Measurements from ENCODE around the gene MAP2. TPM values are rescaled to one million over a fixed set of nuclear protein-coding genes. Genes with fewer than 3 reads are reported as not detected.

Gene MAP2
- total RNA-seq, 2 experiments from 2014 or later = 0.10 TPM; not detected in 1

- H2AFZ ChIP-seq (ENCODE audit: low read length) = no peak overlapping the region
- no peak overlapping the region for H3K4me2 ChIP-seq (ENCODE audit: low read length)
- no peak overlapping the region for H3K27ac ChIP-seq (ENCODE audit: low read depth, low read length, poor library complexity, severe bottlenecking)
- H3K36me3 ChIP-seq (ENCODE audit: insufficient read depth, low read length) = no peaks in the 10 kb centered on the region
- H3K4me3 ChIP-seq (ENCODE audit: low read depth, low read length, poor library complexity, severe bottlenecking) = no peak overlapping the region
- no peak for DNase-seq (ENCODE audit: low spot score)
- no peaks in the 10 kb centered on the region for H4K20me1 ChIP-seq (ENCODE audit: insufficient read depth, low read length)
- H3K4me1 ChIP-seq (ENCODE audit: insufficient read depth, low read length, poor library complexity, severe bottlenecking) = no peaks in the 10 kb centered on the region
- no peaks in the 10 kb centered on the region for H3K79me2 ChIP-seq (ENCODE audit: insufficient read depth, low read depth, low read length)
- H3K9me2 ChIP-seq (ENCODE audit: insufficient read depth, low read length) = no peaks in the 10 kb centered on the region
- no TSS peak for BruUV-seq (replicated peaks)
- no peak for TF ChIP-seq EZH2phosphoT487 (IDR thresholded peaks at IDR 0.05; ENCODE audit: borderline replicate concordance, low read depth, low read length)
- no peak for TF ChIP-seq CTCF (conservative IDR thresholded peaks at IDR 0.05; ENCODE audit: low read length)
- no peaks in the 10 kb centered on the region for H3K9me3 ChIP-seq (ENCODE audit: low read length)
- ChIA-PET CTCF (ENCODE audit: unreplicated experiment) (no interaction called here), POLR2A (interaction anchor here (0.5 to 1.1 kb wide), 2 partner anchors 17 to 420 kb away, joined by 3 read pairs; no protein-coding TSS in a partner anchor)
- intact Hi-C loops (cut with micrococcal nuclease; ENCODE audit: unreplicated experiment) = no loop called here
Observed at GRCh38 chr2:209768557-209768956, 344.7 kb downstream of the MAP2 start.

DNA sequence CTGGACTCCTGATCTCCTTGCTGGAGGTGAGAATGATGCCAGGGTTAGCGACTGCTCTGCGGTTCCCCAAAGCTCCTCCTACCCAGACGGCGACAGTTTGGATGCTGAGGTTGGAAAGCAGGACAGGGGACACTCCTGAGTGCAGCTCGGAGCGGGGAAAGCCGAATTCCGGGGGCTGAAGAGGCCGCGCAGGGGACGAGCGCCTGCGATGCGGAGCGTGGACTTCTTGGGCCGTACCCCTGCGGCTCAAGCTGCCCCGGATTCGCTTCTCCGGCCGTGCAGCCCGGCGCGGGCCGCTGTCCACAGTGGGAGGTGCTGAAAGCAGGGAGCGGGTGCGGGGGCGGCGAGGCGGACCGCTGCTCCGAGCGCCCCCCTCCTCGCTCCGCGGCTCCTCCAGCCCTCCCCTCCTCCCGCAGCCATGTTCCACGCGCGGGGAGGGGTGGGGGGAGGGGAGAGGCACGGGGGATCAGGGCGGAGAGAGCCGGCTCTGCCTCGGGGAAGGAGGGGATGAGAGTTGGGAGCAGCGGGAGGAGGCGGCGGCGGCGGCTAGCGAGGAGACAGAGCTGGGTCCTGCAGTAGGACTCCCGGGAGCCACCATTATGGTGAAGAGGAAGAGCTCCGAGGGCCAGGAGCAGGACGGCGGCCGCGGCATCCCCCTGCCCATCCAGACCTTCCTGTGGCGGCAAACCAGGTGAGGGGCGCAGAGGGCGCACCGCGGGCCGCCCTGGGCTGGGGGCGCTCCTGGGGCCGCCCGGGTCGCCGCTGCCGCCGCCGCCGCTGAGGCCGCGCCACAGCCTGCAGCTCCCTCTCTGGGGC, 347.8 kb downstream of the MAP2 start, which contains the start of gene UNC80:
Gene UNC80 (plus strand): TSS at position 359 of the 816 bp plus-strand sequence. CDS start 241 bp downstream, at position 600.
- H3K27ac ChIP-seq (ENCODE audit: low read depth, low read length, poor library complexity, severe bottlenecking) = no peak within 1 kb of the TSS
- H3K9me2 ChIP-seq (ENCODE audit: insufficient read depth, low read length) = no peaks in the 10 kb centered on the region
- BruUV-seq (replicated peaks) = no TSS peak
- CTCF ChIA-PET (ENCODE audit: unreplicated experiment) = no interaction called here
- no peak for DNase-seq (ENCODE audit: low spot score)
- no peak within 1 kb of the TSS for H3K4me3 ChIP-seq (ENCODE audit: low read depth, low read length, poor library complexity, severe bottlenecking)
- H2AFZ ChIP-seq (ENCODE audit: low read length) = no peak within 1 kb of the TSS
- intact Hi-C loops (cut with micrococcal nuclease; ENCODE audit: unreplicated experiment) = no loop called here
- no peaks in the 10 kb centered on the region for H3K36me3 ChIP-seq (ENCODE audit: insufficient read depth, low read length)
- POLR2A ChIA-PET = interaction anchor here (0.6 kb wide), 1 partner anchor 19 kb away, joined by 4 read pairs; no protein-coding TSS in a partner anchor
- H3K4me2 ChIP-seq (ENCODE audit: low read length) = no peak within 1 kb of the TSS
- H3K4me1 ChIP-seq (ENCODE audit: insufficient read depth, low read length, poor library complexity, severe bottlenecking) = no peaks in the 10 kb centered on the region
- no peaks in the 10 kb centered on the region for H3K9me3 ChIP-seq (ENCODE audit: low read length)
- H3K79me2 ChIP-seq (ENCODE audit: insufficient read depth, low read depth, low read length) = no peaks in the 10 kb centered on the region
- no peak for TF ChIP-seq CTCF (conservative IDR thresholded peaks at IDR 0.05; ENCODE audit: low read length)
- no peak for TF ChIP-seq EZH2phosphoT487 (IDR thresholded peaks at IDR 0.05; ENCODE audit: borderline replicate concordance, low read depth, low read length)
- H4K20me1 ChIP-seq (ENCODE audit: insufficient read depth, low read length) = no peaks in the 10 kb centered on the region

DNA sequence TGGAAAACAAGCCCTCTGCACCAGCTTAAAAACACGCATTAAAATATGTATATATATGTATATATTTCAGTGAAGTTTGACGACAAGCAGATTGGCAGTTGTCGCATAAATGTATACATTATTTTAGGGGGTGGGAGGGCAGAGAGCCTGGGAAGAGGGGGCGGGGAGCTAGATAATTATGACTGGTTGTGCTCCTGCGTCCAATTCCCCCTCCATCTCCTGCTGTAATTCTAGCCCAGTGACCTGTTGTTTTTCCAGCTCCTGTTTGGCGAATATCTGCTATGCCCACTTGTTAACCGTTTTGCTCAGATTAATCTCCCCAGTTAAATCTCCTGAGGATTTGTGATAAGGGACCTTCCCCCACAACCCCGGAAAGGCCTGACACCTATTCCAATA, 348.4 kb downstream of the MAP2 start:
- no peaks in the 10 kb centered on the region for H3K36me3 ChIP-seq (ENCODE audit: insufficient read depth, low read length)
- H3K4me3 ChIP-seq (ENCODE audit: low read depth, low read length, poor library complexity, severe bottlenecking) = no peak overlapping the region
- BruUV-seq (replicated peaks) = no TSS peak
- DNase-seq (ENCODE audit: low spot score) = no peak
- intact Hi-C loops (cut with micrococcal nuclease; ENCODE audit: unreplicated experiment) = no loop called here
- H4K20me1 ChIP-seq (ENCODE audit: insufficient read depth, low read length) = no peaks in the 10 kb centered on the region
- no peak overlapping the region for H2AFZ ChIP-seq (ENCODE audit: low read length)
- no peak for TF ChIP-seq CTCF (conservative IDR thresholded peaks at IDR 0.05; ENCODE audit: low read length)
- H3K27ac ChIP-seq (ENCODE audit: low read depth, low read length, poor library complexity, severe bottlenecking) = no peak overlapping the region
- no peaks in the 10 kb centered on the region for H3K9me2 ChIP-seq (ENCODE audit: insufficient read depth, low read length)
- no peaks in the 10 kb centered on the region for H3K4me1 ChIP-seq (ENCODE audit: insufficient read depth, low read length, poor library complexity, severe bottlenecking)
- CTCF ChIA-PET (ENCODE audit: unreplicated experiment) = no interaction called here
- POLR2A ChIA-PET = no interaction called here
- H3K4me2 ChIP-seq (ENCODE audit: low read length) = no peak overlapping the region
- no peaks in the 10 kb centered on the region for H3K9me3 ChIP-seq (ENCODE audit: low read length)
- H3K79me2 ChIP-seq (ENCODE audit: insufficient read depth, low read depth, low read length) = no peaks in the 10 kb centered on the region

All from OCI-LY7 (cell line).